SK-N-SH (cell line): ENCODE results near the gene NACA2. TPM values are rescaled to one million over a fixed set of nuclear protein-coding genes. Genes with fewer than 3 reads are reported as not detected.
"Not testable (repeated sequence)": the region's sequence is repeated elsewhere in the genome, so short reads cannot be mapped to it uniquely, and the experiment has no call there.

ENCODE experiments used
- CTCF ChIA-PET: fragments of 300-600, 350-600 bp; formaldehyde crosslinking; extraction: SDS; loops from one replicate; lab custom pipeline; 2021; lab: Yijun Ruan, JAX
- POLR2A ChIA-PET: fragments of 350-600 bp; sonication (Branson Sonifier 250); formaldehyde crosslinking; extraction: SDS; loops from one replicate; lab custom pipeline; 2020; ENCODE audit warnings: antibody characterized with exemption, inconsistent platforms; lab: Yijun Ruan, JAX
- DNase-seq: peaks from one replicate; pipeline ENCODE4 v3.0.0; 2012
- H2AFZ ChIP-seq: fragments of 200-600 bp; sonication (generic); 2 replicates; pipeline ENCODE4 v1.8.1; 2016; ENCODE audit warnings: antibody characterized with exemption, mild to moderate bottlenecking, low read depth
- H3F3A ChIP-seq: fragments of 200-600 bp; sonication (generic); replicated peaks from 2 replicates; pipeline ENCODE3; 2016; ENCODE audit warnings: antibody characterized with exemption, mild to moderate bottlenecking; ENCODE audit not compliant: insufficient read depth
- H3K27ac ChIP-seq, 2 experiments: fragments of 200-500 bp in 1 of 2; fragments of 200-600 bp in 1 of 2; sonication (Bioruptor generic) in 1 of 2; sonication (generic), shearing (Covaris generic) in 1 of 2; 2 replicates each; pipeline versions ENCODE4 v1.5.1 to v1.6.1; 2014 to 2016; ENCODE audit warnings: low read depth in 2 of 2, inconsistent platforms in 1 of 2, low read length in 1 of 2, mild to moderate bottlenecking in 1 of 2, mixed read lengths in 1 of 2
- H3K27me3 ChIP-seq: fragments of 200-600 bp; sonication (generic), shearing (Covaris generic); 2 replicates; pipeline ENCODE4 v1.6.1; 2016; ENCODE audit warnings: mixed run types; ENCODE audit not compliant: insufficient read depth
- H3K36me3 ChIP-seq, 2 experiments: fragments of 200-500 bp in 1 of 2; fragments of 200-600 bp in 1 of 2; sonication (Bioruptor generic) in 1 of 2; sonication (generic) in 1 of 2; replicated peaks in 1 of 2; 2 replicates each; pipeline versions ENCODE3 to v1.5.1; 2014 to 2016; ENCODE audit warnings: low read length in 1 of 2, mild to moderate bottlenecking in 1 of 2; ENCODE audit not compliant: insufficient read depth in 2 of 2, control insufficient read depth in 1 of 2
- H3K4me1 ChIP-seq, 2 experiments: fragments of 200-500 bp in 1 of 2; fragments of 200-600 bp in 1 of 2; sonication (Bioruptor generic) in 1 of 2; sonication (generic), shearing (Covaris generic) in 1 of 2; 2 replicates each; pipeline versions ENCODE4 v1.5.1 to v1.6.1; 2014 to 2016; ENCODE audit warnings: low read depth in 1 of 2, low read length in 1 of 2, mixed run types in 1 of 2; ENCODE audit not compliant: insufficient read depth in 2 of 2, control insufficient read depth in 1 of 2
- H3K4me2 ChIP-seq: fragments of 200-600 bp; sonication (generic), shearing (Covaris generic); 2 replicates; pipeline ENCODE4 v1.6.1; 2017; ENCODE audit warnings: mixed run types
- H3K4me3 ChIP-seq, 2 experiments: fragments of 200-500 bp in 1 of 2; fragments of 200-600 bp in 1 of 2; sonication (Bioruptor generic) in 1 of 2; sonication (generic), shearing (Covaris generic) in 1 of 2; 2 replicates each; pipeline versions ENCODE4 v1.5.1 to v1.8.1; 2014 to 2016; ENCODE audit warnings: low read depth in 2 of 2, inconsistent platforms in 1 of 2, low read length in 1 of 2, mild to moderate bottlenecking in 1 of 2, mixed read lengths in 1 of 2, moderate library complexity in 1 of 2
- H3K79me2 ChIP-seq: fragments of 200-600 bp; sonication (generic); 2 replicates; pipeline ENCODE4 v1.8.1; 2017; ENCODE audit warnings: mild to moderate bottlenecking; ENCODE audit not compliant: insufficient read depth
- H3K9ac ChIP-seq: fragments of 200-600 bp; sonication (generic); 2 replicates; pipeline ENCODE4 v1.6.1; 2017; ENCODE audit warnings: mixed run types
- H3K9me2 ChIP-seq: fragments of 200-600 bp; sonication (generic); 2 replicates; pipeline ENCODE4 v1.6.1; 2017; ENCODE audit warnings: mixed run types
- H3K9me3 ChIP-seq: fragments of 200-600 bp; sonication (generic); 2 replicates; pipeline ENCODE4 v1.6.1; 2017; ENCODE audit warnings: mixed run types, mild to moderate bottlenecking, moderate library complexity
- H4K20me1 ChIP-seq: fragments of 200-600 bp; sonication (generic); 2 replicates; pipeline ENCODE4 v1.6.1; 2017; ENCODE audit warnings: mild to moderate bottlenecking, mixed run types; ENCODE audit not compliant: insufficient read depth
- EZH2phosphoT487 ChIP-seq: fragments of 200-600 bp; sonication (generic); IDR thresholded peaks from 2 replicates; pipeline ENCODE4 v1.6.1; 2017; ENCODE audit warnings: low read depth, mixed run types, mild to moderate bottlenecking, antibody characterized with exemption, moderate library complexity, borderline replicate concordance
- FOSL2 ChIP-seq: IDR thresholded peaks from 2 replicates; pipeline ENCODE4 v1.4.0; 2012; ENCODE audit warnings: low read depth, mild to moderate bottlenecking, moderate library complexity, borderline replicate concordance
- FOXJ3 ChIP-seq: sonication (generic); formaldehyde crosslinking; IDR thresholded peaks from 2 replicates; pipeline ENCODE4 v1.5.1; 2020; ENCODE audit warnings: mild to moderate bottlenecking, missing genetic modification reagents
- GATA2 ChIP-seq: sonication (generic); formaldehyde crosslinking; IDR thresholded peaks from 2 replicates; pipeline ENCODE4 v1.5.0; 2020; ENCODE audit warnings: mild to moderate bottlenecking, missing genetic modification reagents
- IRF3 ChIP-seq: fragments of 150-350 bp; IDR thresholded peaks from 2 replicates; pipeline ENCODE4 v1.6.1; 2016; ENCODE audit warnings: mild to moderate bottlenecking, low read depth, low read length
- MAX ChIP-seq: IDR thresholded peaks from 2 replicates; pipeline ENCODE4 v1.4.0; 2012; ENCODE audit warnings: low read depth
- NRF1 ChIP-seq: IDR thresholded peaks from 2 replicates; pipeline ENCODE4 v1.6.1; 2012; ENCODE audit warnings: low read depth, mild to moderate bottlenecking, low read length
- POLR2AphosphoS5 ChIP-seq: IDR thresholded peaks from 2 replicates; pipeline ENCODE4 v1.6.1; 2012; ENCODE audit warnings: low read depth, low read length
- RCOR1 ChIP-seq: fragments of 150-350 bp; IDR thresholded peaks from 2 replicates; pipeline ENCODE4 v1.6.1; 2017; ENCODE audit warnings: antibody characterized with exemption, low read length
- RXRA ChIP-seq: IDR thresholded peaks from 2 replicates; pipeline ENCODE4 v1.4.0; 2012; ENCODE audit warnings: low read depth, mild to moderate bottlenecking, borderline replicate concordance
- SIN3A ChIP-seq: IDR thresholded peaks from 2 replicates; pipeline ENCODE4 v1.6.1; 2012; ENCODE audit warnings: low read depth, mild to moderate bottlenecking, low read length, moderate library complexity, borderline replicate concordance
- SMC3 ChIP-seq: IDR thresholded peaks from 2 replicates; pipeline ENCODE4 v1.6.1; 2012; ENCODE audit warnings: low read depth, low read length, improper control_type of control experiment
- TAF1 ChIP-seq: IDR thresholded peaks from 2 replicates; pipeline ENCODE4 v1.6.1; 2012; ENCODE audit warnings: low read depth, mild to moderate bottlenecking, low read length, moderate library complexity, borderline replicate concordance
- TCF12 ChIP-seq: IDR thresholded peaks from 2 replicates; pipeline ENCODE4 v1.4.0; 2012
- WGBS: methylation state at CpG from one replicate; pipeline ENCODE4 v1.1.6; 2017; ENCODE audit warnings: low lambda C conversion rate; 5-methylcytosine and 5-hydroxymethylcytosine counted together
- polyA plus RNA-seq, 3 experiments: library from polyadenylated mRNA; depleted of rRNA; stranded (reverse); fragments of >200 nt; gene quantifications; 2 replicates each; pipeline ENCODE4 v1.2.3, GENCODE V29; 2012
- TF ChIP-seq, protein P1 (sequence below): fragments of 150-350 bp; IDR thresholded peaks from 2 replicates; pipeline ENCODE4 v1.6.1; 2017; ENCODE audit warnings: antibody characterized with exemption, low read length, low read depth, borderline replicate concordance
- TF ChIP-seq, protein P2 (sequence below): IDR thresholded peaks from 2 replicates; pipeline ENCODE4 v1.4.0; 2012; ENCODE audit warnings: low read depth, borderline replicate concordance
- TF ChIP-seq, protein P3 (sequence below): IDR thresholded peaks from 2 replicates; pipeline ENCODE4; 2012

Gene NACA2
- polyA plus RNA-seq, 1 of the 3 experiments (the other 2 are of a cell fraction), result not detected

DNA sequence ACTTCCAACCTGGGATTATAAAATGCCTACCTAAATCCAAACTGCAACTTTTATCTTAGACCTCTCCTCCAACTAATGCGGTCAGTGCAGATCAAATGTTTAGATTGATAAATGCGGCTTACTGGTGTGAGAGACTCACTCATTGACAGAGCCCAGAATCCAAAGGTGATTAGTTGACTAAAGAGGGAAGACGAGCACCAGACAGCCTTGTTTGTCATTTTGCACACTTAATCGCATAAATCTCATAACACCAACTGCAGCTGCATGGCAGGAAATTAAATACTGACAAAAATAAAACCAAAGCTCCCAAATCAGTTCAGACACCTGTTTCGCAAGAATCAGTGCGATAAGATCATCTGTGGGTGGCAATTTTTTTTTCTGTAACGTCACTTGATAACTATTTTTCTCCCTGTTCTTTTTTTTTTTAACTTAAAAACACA, 35.9 kb downstream of the NACA2 start (continued):
- TF ChIP-seq, protein P1, sequence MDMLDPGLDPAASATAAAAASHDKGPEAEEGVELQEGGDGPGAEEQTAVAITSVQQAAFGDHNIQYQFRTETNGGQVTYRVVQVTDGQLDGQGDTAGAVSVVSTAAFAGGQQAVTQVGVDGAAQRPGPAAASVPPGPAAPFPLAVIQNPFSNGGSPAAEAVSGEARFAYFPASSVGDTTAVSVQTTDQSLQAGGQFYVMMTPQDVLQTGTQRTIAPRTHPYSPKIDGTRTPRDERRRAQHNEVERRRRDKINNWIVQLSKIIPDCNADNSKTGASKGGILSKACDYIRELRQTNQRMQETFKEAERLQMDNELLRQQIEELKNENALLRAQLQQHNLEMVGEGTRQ, result no peak
- no peak for TF ChIP-seq FOSL2
- TF ChIP-seq GATA2 (CRISPR knock-in tag), result peak; percentile 97

- H4K20me1 ChIP-seq, result no peaks in the 10 kb centered on the region
- ChIA-PET POLR2A (interaction anchor here (1.2 kb wide), 1 partner anchor 142 kb away, joined by 4 read pairs; no protein-coding TSS in a partner anchor), CTCF (interaction anchor here (0.7 to 8.1 kb wide), 8 partner anchors 21 to 834 kb away, joined by 3 to 111 read pairs (median 8); partner anchors contain the start of gene BRIP1)
- H3K27ac ChIP-seq, result no peak overlapping the region
- 0 out of 2 replicates have a peak, but pooled peaks cover 3% of the 10 kb centered on the region for H3K9me3 ChIP-seq
- no peak overlapping the region for H3K4me3 ChIP-seq
- H2AFZ ChIP-seq, result no peak overlapping the region
- peaks cover 10 to 25% of the 10 kb centered on the region in 2 experiments; a peak in 3 of 4 replicates for H3K4me1 ChIP-seq
- no peaks in the 10 kb centered on the region for H3F3A ChIP-seq
- DNase-seq, result no peak
- no peaks in the 10 kb centered on the region for H3K9me2 ChIP-seq
- H3K4me2 ChIP-seq, result no peak overlapping the region
- H3K27me3 ChIP-seq, result no peaks in the 10 kb centered on the region
- H3K9ac ChIP-seq, result no peak overlapping the region
- H3K36me3 ChIP-seq, result no peaks in the 10 kb centered on the region
- H3K79me2 ChIP-seq, result no peaks in the 10 kb centered on the region
- TF ChIP-seq MAX (no peak), EZH2phosphoT487 (no peak), TAF1 (no peak), IRF3 (no peak), GATA2 (CRISPR knock-in tag) (no peak), SMC3 (no peak), POLR2AphosphoS5 (no peak), FOSL2 (no peak), SIN3A (no peak), NRF1 (no peak), FOXJ3 (no peak), RCOR1 (no peak), TCF12 (no peak), RXRA (no peak)
- TF ChIP-seq, protein P2, sequence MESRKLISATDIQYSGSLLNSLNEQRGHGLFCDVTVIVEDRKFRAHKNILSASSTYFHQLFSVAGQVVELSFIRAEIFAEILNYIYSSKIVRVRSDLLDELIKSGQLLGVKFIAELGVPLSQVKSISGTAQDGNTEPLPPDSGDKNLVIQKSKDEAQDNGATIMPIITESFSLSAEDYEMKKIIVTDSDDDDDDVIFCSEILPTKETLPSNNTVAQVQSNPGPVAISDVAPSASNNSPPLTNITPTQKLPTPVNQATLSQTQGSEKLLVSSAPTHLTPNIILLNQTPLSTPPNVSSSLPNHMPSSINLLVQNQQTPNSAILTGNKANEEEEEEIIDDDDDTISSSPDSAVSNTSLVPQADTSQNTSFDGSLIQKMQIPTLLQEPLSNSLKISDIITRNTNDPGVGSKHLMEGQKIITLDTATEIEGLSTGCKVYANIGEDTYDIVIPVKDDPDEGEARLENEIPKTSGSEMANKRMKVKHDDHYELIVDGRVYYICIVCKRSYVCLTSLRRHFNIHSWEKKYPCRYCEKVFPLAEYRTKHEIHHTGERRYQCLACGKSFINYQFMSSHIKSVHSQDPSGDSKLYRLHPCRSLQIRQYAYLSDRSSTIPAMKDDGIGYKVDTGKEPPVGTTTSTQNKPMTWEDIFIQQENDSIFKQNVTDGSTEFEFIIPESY, result no peak
- TF ChIP-seq, protein P3, sequence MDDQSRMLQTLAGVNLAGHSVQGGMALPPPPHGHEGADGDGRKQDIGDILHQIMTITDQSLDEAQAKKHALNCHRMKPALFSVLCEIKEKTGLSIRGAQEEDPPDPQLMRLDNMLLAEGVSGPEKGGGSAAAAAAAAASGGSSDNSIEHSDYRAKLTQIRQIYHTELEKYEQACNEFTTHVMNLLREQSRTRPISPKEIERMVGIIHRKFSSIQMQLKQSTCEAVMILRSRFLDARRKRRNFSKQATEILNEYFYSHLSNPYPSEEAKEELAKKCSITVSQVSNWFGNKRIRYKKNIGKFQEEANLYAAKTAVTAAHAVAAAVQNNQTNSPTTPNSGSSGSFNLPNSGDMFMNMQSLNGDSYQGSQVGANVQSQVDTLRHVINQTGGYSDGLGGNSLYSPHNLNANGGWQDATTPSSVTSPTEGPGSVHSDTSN, result no peak
- 88% methylated on average over 3 of the region's 3 CpGs for WGBS
Measured at GRCh38 chr17:61554209-61554608, 36.8 kb downstream of the NACA2 start.

- H3K79me2 ChIP-seq, H3K36me3 ChIP-seq, H3K9ac ChIP-seq, H3K27ac ChIP-seq, POLR2A ChIA-PET, H3K4me2 ChIP-seq, H3K4me3 ChIP-seq, H3F3A ChIP-seq, DNase-seq, H3K27me3 ChIP-seq, H4K20me1 ChIP-seq, H2AFZ ChIP-seq, H3K9me2 ChIP-seq: not testable (repeated sequence)
- Histone ChIP-seq H3K4me1 (peaks cover 10 to 24% of the 10 kb centered on the region in 2 experiments; a peak in 3 of 4 replicates), H3K9me3 (0 out of 2 replicates have a peak, but pooled peaks cover 10% of the 10 kb centered on the region)
- 96% methylated on average over 11 of the region's 11 CpGs for WGBS
- CTCF ChIA-PET, result interaction anchor here (0.8 to 8.1 kb wide), 13 partner anchors 22 to 149 kb away, joined by 3 to 111 read pairs (median 4); no protein-coding TSS in a partner anchor
Measured at GRCh38 chr17:61552560-61552959, 38.5 kb downstream of the NACA2 start.
